OCI-LY1 (cell line): ENCODE results near the gene GFRA3.

Experiments
- H2AFZ ChIP-seq: fragments of 200-600 bp; sonication (generic), shearing (Covaris generic); 2 replicates; pipeline ENCODE4 v1.6.0; 2014; ENCODE audit warnings: antibody characterized with exemption, mild to moderate bottlenecking, low read length
- H3F3A ChIP-seq: fragments of 200-600 bp; sonication (generic), shearing (Covaris generic); 2 replicates; pipeline ENCODE4 v1.6.0; 2014; ENCODE audit warnings: mild to moderate bottlenecking, antibody characterized with exemption, low read length, moderate library complexity; ENCODE audit not compliant: insufficient read depth
- H3K27ac ChIP-seq: fragments of 200-600 bp; sonication (generic); 2 replicates; pipeline ENCODE4 v1.5.1; 2014; ENCODE audit warnings: low read length, mixed run types, mild to moderate bottlenecking, low read depth; ENCODE audit not compliant: poor library complexity, severe bottlenecking
- H3K27me3 ChIP-seq: fragments of 200-600 bp; sonication (generic); 2 replicates; pipeline ENCODE4 v1.6.0; 2014; ENCODE audit warnings: antibody characterized with exemption, mild to moderate bottlenecking, low read length, moderate library complexity; ENCODE audit not compliant: insufficient read depth
- H3K36me3 ChIP-seq: fragments of 200-600 bp; sonication (generic); 2 replicates; pipeline ENCODE4 v1.6.1; 2014; ENCODE audit warnings: mild to moderate bottlenecking, antibody characterized with exemption, low read length, moderate library complexity, mixed read lengths; ENCODE audit not compliant: insufficient read depth
- H3K4me1 ChIP-seq: fragments of 200-600 bp; sonication (generic); 2 replicates; pipeline ENCODE4 v1.5.1; 2014; ENCODE audit warnings: mild to moderate bottlenecking, low read length, moderate library complexity; ENCODE audit not compliant: insufficient read depth, severe bottlenecking
- H3K4me2 ChIP-seq: fragments of 200-600 bp; sonication (generic), shearing (Covaris generic); 2 replicates; pipeline ENCODE4 v1.6.1; 2014; ENCODE audit warnings: low read length
- H3K4me3 ChIP-seq: fragments of 200-600 bp; sonication (generic); 2 replicates; pipeline ENCODE4 v1.5.1; 2014; ENCODE audit warnings: low read length, low read depth, mild to moderate bottlenecking, mixed read lengths; ENCODE audit not compliant: poor library complexity, severe bottlenecking
- H3K79me2 ChIP-seq: fragments of 200-600 bp; shearing (Covaris generic); 2 replicates; pipeline ENCODE4 v1.6.1; 2016; ENCODE audit warnings: mixed run types, low read length, mixed read lengths; ENCODE audit not compliant: insufficient read depth
- H3K9ac ChIP-seq: fragments of 200-600 bp; sonication (generic), shearing (Covaris generic); 2 replicates; pipeline ENCODE4 v1.6.1; 2014; ENCODE audit warnings: mild to moderate bottlenecking, low read length, mixed read lengths
- H3K9me2 ChIP-seq: fragments of 200-600 bp; sonication (generic), shearing (Covaris generic); 2 replicates; pipeline ENCODE4 v1.6.1; 2014; ENCODE audit warnings: low read depth, mild to moderate bottlenecking, low read length, mixed read lengths
- H3K9me3 ChIP-seq: fragments of 200-600 bp; shearing (Covaris generic); 2 replicates; pipeline ENCODE4 v1.6.1; 2014; ENCODE audit warnings: low read length, mixed read lengths
- H4K20me1 ChIP-seq: fragments of 200-600 bp; sonication (generic), shearing (Covaris generic); 2 replicates; pipeline ENCODE4 v1.6.0; 2016; ENCODE audit warnings: mild to moderate bottlenecking, low read length; ENCODE audit not compliant: insufficient read depth
- EZH2 ChIP-seq: fragments of 200-600 bp; sonication (generic), shearing (Covaris generic); IDR thresholded peaks from 2 replicates; pipeline ENCODE4 v1.8.0; 2017; ENCODE audit warnings: borderline replicate concordance, mixed run types, mild to moderate bottlenecking, antibody characterized with exemption, low read length, moderate library complexity, mixed read lengths
- TF ChIP-seq, protein P1 (sequence below): fragments of 200-600 bp; sonication (generic), shearing (Covaris generic); IDR thresholded peaks from 2 replicates; pipeline ENCODE4 v1.5.1; 2017; ENCODE audit warnings: mild to moderate bottlenecking, antibody characterized with exemption, low read length, moderate library complexity, mixed read lengths

The GFRA3 gene

DNA sequence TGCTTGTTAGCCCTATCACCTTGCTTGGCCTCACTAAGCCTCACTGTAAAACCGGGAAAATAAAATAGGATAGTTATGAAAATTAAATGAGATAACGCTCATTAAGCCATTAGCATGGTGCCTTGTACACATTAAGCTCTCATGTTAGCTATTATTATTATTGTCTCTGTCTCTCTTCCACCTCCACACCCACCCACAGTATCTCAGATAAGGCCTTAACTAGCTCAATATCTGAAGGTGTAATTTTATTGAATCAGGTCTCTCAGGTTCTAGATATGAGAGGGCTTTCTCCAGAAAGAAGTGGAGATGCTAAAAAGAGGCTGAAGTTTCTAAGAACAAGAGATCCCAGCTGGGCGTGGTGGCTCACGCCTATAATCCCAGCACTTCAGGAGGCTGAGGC is 27.6 kb downstream of the GFRA3 start:
- Histone ChIP-seq H3K9ac (no peak overlapping the region), H3K27me3 (peaks cover 13% of the 10 kb centered on the region; the same call in 1 of the 2 replicates), H2AFZ (no peak overlapping the region), H3F3A (no peaks in the 10 kb centered on the region), H3K27ac (no peak overlapping the region), H3K4me3 (no peak overlapping the region), H3K4me1 (no peaks in the 10 kb centered on the region), H3K9me3 (no peaks in the 10 kb centered on the region), H3K4me2 (no peak overlapping the region), H4K20me1 (no peaks in the 10 kb centered on the region), H3K36me3 (no peaks in the 10 kb centered on the region), H3K9me2 (no peaks in the 10 kb centered on the region), H3K79me2 (no peaks in the 10 kb centered on the region)
- TF ChIP-seq, protein P1, sequence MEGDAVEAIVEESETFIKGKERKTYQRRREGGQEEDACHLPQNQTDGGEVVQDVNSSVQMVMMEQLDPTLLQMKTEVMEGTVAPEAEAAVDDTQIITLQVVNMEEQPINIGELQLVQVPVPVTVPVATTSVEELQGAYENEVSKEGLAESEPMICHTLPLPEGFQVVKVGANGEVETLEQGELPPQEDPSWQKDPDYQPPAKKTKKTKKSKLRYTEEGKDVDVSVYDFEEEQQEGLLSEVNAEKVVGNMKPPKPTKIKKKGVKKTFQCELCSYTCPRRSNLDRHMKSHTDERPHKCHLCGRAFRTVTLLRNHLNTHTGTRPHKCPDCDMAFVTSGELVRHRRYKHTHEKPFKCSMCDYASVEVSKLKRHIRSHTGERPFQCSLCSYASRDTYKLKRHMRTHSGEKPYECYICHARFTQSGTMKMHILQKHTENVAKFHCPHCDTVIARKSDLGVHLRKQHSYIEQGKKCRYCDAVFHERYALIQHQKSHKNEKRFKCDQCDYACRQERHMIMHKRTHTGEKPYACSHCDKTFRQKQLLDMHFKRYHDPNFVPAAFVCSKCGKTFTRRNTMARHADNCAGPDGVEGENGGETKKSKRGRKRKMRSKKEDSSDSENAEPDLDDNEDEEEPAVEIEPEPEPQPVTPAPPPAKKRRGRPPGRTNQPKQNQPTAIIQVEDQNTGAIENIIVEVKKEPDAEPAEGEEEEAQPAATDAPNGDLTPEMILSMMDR, result no peak
- TF ChIP-seq EZH2, result no peak

- no peaks in the 10 kb centered on the region for H3K9me2 ChIP-seq
- no peaks in the 10 kb centered on the region for H4K20me1 ChIP-seq
- no peaks in the 10 kb centered on the region for H3K79me2 ChIP-seq
- no peaks in the 10 kb centered on the region for H3K9me3 ChIP-seq
- no peak overlapping the region for H3K9ac ChIP-seq
- TF ChIP-seq, protein P1, result no peak
- no peak for TF ChIP-seq EZH2
- no peaks in the 10 kb centered on the region for H3F3A ChIP-seq
- H3K27me3 ChIP-seq, result peaks cover 13% of the 10 kb centered on the region; the same call in 1 of the 2 replicates
- no peaks in the 10 kb centered on the region for H3K4me1 ChIP-seq
- H3K4me3 ChIP-seq, result no peak overlapping the region
- no peak overlapping the region for H3K4me2 ChIP-seq
- no peak overlapping the region for H2AFZ ChIP-seq
- no peak overlapping the region for H3K27ac ChIP-seq
- H3K36me3 ChIP-seq, result no peaks in the 10 kb centered on the region
Measured at GRCh38 chr5:138246334-138246733, 28.1 kb downstream of the GFRA3 start.

DNA sequence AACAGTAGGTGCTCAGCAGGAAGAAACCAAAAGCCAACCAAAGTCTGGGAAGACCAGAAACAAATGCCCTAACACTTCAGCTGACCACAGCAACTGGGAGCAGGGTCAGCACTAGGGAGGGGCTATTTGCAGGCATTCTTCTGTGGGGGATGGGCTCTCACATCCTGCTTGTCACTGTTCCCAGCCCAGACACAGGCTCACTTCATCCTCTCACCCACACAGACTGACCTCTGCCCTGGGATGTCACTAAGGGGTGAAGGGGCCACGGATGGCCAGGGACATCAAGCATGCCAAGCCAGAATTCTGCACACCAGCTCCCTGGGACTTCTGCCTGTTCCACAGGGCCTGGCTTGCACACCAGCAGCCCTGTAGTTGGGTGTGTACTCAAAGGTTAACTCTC is 28.7 kb downstream of the GFRA3 start:
- Histone ChIP-seq H3K27ac (no peak overlapping the region), H3K4me3 (no peak overlapping the region), H3K9me2 (no peaks in the 10 kb centered on the region), H3K4me2 (no peak overlapping the region), H2AFZ (no peak overlapping the region), H3K9me3 (no peaks in the 10 kb centered on the region), H4K20me1 (no peaks in the 10 kb centered on the region), H3K27me3 (peaks cover 13% of the 10 kb centered on the region; the same call in 1 of the 2 replicates), H3K4me1 (no peaks in the 10 kb centered on the region), H3K9ac (no peak overlapping the region), H3K36me3 (no peaks in the 10 kb centered on the region), H3K79me2 (no peaks in the 10 kb centered on the region), H3F3A (no peaks in the 10 kb centered on the region)
- TF ChIP-seq EZH2, result no peak
- TF ChIP-seq, protein P1, result no peak
